ENCODE results near the gene URI1. TPM values are rescaled to one million over a fixed set of nuclear protein-coding genes. Genes with fewer than 3 reads are reported as not detected.

Gene URI1
- total RNA-seq, 1 experiment from 2014 or later: 56.0 TPM

DNA sequence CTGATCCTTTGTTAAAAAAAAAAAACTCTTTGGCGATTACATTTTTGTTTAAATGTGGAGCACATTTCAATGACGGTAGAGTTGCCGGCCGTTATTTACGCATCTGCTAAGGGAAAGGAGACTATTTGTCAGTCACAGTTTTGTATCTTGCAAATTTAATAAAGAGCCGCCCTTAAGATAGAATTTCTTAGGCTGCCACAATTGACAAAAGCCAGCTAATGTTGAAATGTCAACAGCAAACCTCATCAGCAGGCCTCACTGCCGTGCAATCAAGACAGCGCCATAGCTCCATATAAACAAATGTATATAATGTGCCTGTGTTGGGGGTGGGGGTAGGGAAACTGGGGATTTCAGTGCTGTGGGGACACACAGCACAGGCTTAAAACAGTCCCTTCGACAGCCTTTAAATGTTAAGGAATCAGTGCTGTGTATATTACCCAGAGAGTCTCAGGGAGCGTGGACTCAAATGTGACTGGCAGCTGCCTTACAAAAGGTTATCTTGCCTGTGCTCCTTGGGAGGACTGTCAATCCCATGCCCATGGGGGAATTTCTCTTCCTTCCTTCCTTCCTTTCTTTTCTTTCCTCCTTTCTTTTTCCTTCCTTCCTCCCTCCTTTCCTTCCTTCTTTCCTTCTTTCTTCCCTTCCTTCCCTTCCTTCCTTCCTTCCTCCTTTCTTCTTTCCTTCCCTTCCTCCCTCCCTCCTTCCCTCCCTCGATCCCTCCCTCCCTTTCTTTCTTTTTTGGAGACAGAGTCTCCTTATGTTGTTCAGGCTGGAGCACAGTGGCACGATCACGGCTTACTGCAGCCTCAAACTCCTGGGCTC is 108.0 kb downstream of the URI1 start:
- ChIA-PET POLR2A (ENCODE audit: unreplicated experiment) (no interaction called here), CTCF (no interaction called here)
- DNase-seq: no peak
- Histone ChIP-seq H3K4me1 (replicated peaks; ENCODE audit: insufficient read depth) (no peaks in the 10 kb centered on the region), H4K20me1 (ENCODE audit: insufficient read depth) (no peaks in the 10 kb centered on the region; the same call in 1 of the 2 replicates), H3K9me3 (ENCODE audit: insufficient read depth, low read depth) (no peaks in the 10 kb centered on the region), H3K4me3 (no peak overlapping the region), H3K27ac (no peak overlapping the region), H3K36me3 (ENCODE audit: low read depth) (no peaks in the 10 kb centered on the region), H3K9me2 (ENCODE audit: insufficient read depth) (no peaks in the 10 kb centered on the region), H2AFZ (no peak overlapping the region), H3F3A (ENCODE audit: insufficient read depth, low read depth) (no peaks in the 10 kb centered on the region; the same call in 1 of the 2 replicates), H3K79me2 (ENCODE audit: low read depth) (no peaks in the 10 kb centered on the region), H3K27me3 (ENCODE audit: insufficient read depth, low read depth) (no peaks in the 10 kb centered on the region), H3K4me2 (no peak overlapping the region)
- intact Hi-C loops (cut with micrococcal nuclease; ENCODE audit: unreplicated experiment): no loop called here
- BruUV-seq (replicated peaks): no TSS peak
- no peak for TF ChIP-seq EZH2 (IDR thresholded peaks at IDR 0.05; ENCODE audit: low read depth)
- TF ChIP-seq, protein P1, sequence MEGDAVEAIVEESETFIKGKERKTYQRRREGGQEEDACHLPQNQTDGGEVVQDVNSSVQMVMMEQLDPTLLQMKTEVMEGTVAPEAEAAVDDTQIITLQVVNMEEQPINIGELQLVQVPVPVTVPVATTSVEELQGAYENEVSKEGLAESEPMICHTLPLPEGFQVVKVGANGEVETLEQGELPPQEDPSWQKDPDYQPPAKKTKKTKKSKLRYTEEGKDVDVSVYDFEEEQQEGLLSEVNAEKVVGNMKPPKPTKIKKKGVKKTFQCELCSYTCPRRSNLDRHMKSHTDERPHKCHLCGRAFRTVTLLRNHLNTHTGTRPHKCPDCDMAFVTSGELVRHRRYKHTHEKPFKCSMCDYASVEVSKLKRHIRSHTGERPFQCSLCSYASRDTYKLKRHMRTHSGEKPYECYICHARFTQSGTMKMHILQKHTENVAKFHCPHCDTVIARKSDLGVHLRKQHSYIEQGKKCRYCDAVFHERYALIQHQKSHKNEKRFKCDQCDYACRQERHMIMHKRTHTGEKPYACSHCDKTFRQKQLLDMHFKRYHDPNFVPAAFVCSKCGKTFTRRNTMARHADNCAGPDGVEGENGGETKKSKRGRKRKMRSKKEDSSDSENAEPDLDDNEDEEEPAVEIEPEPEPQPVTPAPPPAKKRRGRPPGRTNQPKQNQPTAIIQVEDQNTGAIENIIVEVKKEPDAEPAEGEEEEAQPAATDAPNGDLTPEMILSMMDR (conservative IDR thresholded peaks at IDR 0.05): no peak

DNA sequence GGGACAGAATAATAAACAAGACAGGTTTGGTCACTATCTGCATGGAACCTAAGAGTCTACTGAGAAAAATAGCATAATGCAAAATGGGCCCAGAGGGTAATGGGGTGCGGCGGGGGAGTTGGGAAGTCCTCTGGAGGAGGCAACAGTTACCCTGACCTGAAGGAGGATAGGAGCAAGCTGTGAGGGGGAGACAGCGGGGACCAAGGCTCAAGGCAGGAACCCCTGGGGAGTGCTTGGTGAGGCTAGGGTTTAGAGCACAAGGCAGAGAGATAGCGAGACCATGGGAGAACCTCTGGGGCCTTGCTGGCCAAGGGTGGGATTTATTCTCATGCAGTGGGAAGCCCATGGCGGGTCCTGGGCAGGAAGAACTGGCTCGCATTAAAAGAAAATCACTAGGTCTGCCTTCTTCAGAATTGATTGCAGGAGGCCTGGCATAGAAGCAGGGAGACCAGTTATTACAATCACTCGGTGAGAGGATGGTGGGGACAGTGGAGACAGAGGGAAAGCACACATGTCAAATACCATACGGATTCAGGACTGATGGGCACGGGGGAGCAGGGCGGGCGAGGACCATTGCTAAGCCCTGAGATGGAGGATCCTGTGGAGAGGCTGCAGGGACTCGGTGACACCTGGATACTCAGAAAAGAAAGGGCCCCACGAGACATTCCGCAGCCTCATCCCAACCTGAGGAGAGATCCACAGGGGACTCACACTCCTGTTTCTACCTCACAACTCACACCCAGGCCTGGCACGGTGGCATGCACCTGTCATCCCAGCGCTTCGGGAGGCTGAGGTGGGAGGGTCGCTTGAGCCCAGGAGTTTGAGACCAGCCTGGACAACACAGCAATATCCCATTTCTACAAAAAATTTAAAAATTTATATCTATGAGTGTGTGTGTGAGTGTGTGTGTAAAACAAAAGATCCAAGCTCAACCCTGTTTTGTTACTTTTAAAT is 110.4 kb downstream of the URI1 start:
- BruUV-seq (replicated peaks): no TSS peak
- Histone ChIP-seq H3K27ac (no peak overlapping the region), H3K9me2 (ENCODE audit: insufficient read depth) (no peaks in the 10 kb centered on the region), H3K4me2 (no peak overlapping the region), H3K36me3 (ENCODE audit: low read depth) (no peaks in the 10 kb centered on the region), H3K27me3 (ENCODE audit: insufficient read depth, low read depth) (no peaks in the 10 kb centered on the region), H2AFZ (no peak overlapping the region), H3K4me3 (no peak overlapping the region), H3K9me3 (ENCODE audit: insufficient read depth, low read depth) (no peaks in the 10 kb centered on the region), H3F3A (ENCODE audit: insufficient read depth, low read depth) (no peaks in the 10 kb centered on the region), H3K4me1 (replicated peaks; ENCODE audit: insufficient read depth) (no peaks in the 10 kb centered on the region), H4K20me1 (ENCODE audit: insufficient read depth) (no peaks in the 10 kb centered on the region; the same call in 1 of the 2 replicates), H3K79me2 (ENCODE audit: low read depth) (no peaks in the 10 kb centered on the region)
- TF ChIP-seq, protein P1 (conservative IDR thresholded peaks at IDR 0.05): no peak
- TF ChIP-seq EZH2 (IDR thresholded peaks at IDR 0.05; ENCODE audit: low read depth): no peak
- ChIA-PET POLR2A (ENCODE audit: unreplicated experiment) (no interaction called here), CTCF (no interaction called here)
- no peak for DNase-seq
- intact Hi-C loops (cut with micrococcal nuclease; ENCODE audit: unreplicated experiment): no loop called here

DNA sequence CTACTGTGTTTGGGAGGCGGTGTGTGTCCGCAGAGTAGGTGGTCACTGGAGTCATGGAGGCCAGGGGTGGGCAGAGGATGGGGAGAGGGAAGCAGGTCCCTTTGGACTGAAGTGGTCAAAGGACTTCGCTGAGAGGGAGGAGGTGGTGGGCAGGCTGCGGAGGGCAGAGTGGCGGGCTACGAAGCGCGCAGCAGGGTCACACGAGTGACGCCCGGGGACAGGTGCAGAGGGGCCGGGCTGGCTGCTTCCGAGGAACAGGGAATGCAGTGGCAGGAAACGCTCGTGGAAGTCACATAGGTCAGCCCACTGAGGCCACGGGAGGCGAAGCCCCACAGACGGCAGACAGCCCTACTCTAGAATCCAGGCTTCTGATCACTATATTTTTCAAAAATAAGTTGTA is 111.5 kb downstream of the URI1 start:
- Histone ChIP-seq H3K4me3 (no peak overlapping the region), H3K36me3 (ENCODE audit: low read depth) (no peaks in the 10 kb centered on the region), H3K27ac (no peak overlapping the region), H2AFZ (no peak overlapping the region), H3K4me1 (replicated peaks; ENCODE audit: insufficient read depth) (no peaks in the 10 kb centered on the region), H3F3A (ENCODE audit: insufficient read depth, low read depth) (no peaks in the 10 kb centered on the region), H3K4me2 (no peak overlapping the region), H3K9me3 (ENCODE audit: insufficient read depth, low read depth) (no peaks in the 10 kb centered on the region), H4K20me1 (ENCODE audit: insufficient read depth) (no peaks in the 10 kb centered on the region; the same call in 1 of the 2 replicates), H3K79me2 (ENCODE audit: low read depth) (no peaks in the 10 kb centered on the region), H3K27me3 (ENCODE audit: insufficient read depth, low read depth) (no peaks in the 10 kb centered on the region), H3K9me2 (ENCODE audit: insufficient read depth) (no peaks in the 10 kb centered on the region)
- BruUV-seq (replicated peaks): no TSS peak
- intact Hi-C loops (cut with micrococcal nuclease; ENCODE audit: unreplicated experiment): no loop called here
- ChIA-PET POLR2A (ENCODE audit: unreplicated experiment) (no interaction called here), CTCF (no interaction called here)
- TF ChIP-seq EZH2 (IDR thresholded peaks at IDR 0.05; ENCODE audit: low read depth): no peak
- TF ChIP-seq, protein P1 (conservative IDR thresholded peaks at IDR 0.05): no peak
- no peak for DNase-seq

Measured in PC-9 (cell line).